Measurements from ENCODE around the gene SH3RF3.

Gene SH3RF3

DNA sequence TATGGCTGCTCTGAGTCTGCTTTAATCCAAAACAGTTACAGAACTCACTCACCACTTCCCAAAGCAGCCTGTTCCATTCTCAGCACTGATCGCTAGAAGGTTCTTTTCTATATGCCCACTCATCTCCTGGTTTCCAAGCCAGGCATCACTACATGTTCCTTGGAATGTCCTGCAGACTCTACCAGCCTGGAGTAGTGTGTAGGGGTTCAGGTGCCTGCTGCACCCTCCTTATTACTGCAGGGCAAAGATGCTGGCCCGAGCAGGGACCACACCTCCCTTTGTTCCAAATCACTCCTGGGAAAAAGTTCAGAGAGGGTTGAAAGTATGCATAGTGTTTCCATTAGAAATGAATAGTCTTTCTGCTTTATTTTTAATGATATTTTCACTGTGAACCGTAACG lies 196.6 kb downstream of the SH3RF3 start:
- Histone ChIP-seq H3K4me1 (ENCODE audit: control insufficient read depth, low read depth, low read length) (no peaks in the 10 kb centered on the region), H2AK5ac (ENCODE audit: low read length) (no peak overlapping the region), H3K4me3 (ENCODE audit: low read length) (no peak overlapping the region), H2BK15ac (replicated peaks; ENCODE audit: low read depth) (no peak overlapping the region), H3K56ac (ENCODE audit: low read length) (no peak overlapping the region), H3K36me3 (ENCODE audit: control insufficient read depth, insufficient read depth, low read length) (no peaks in the 10 kb centered on the region), H3K4ac (ENCODE audit: low read depth, low read length) (no peak overlapping the region), H4K8ac (ENCODE audit: low read depth, low read length) (no peak overlapping the region), H3K18ac (ENCODE audit: low read length) (no peak overlapping the region), H2BK5ac (ENCODE audit: low read length) (no peak overlapping the region), H3K9ac (ENCODE audit: low read length) (no peak overlapping the region), H3K79me2 (ENCODE audit: control insufficient read depth, insufficient read depth, low read length) (no peaks in the 10 kb centered on the region), H4K5ac (ENCODE audit: low read length) (no peak overlapping the region), H3K23ac (ENCODE audit: low read length) (no peak overlapping the region), H3K4me2 (ENCODE audit: low read length) (no peak overlapping the region), H3K79me1 (ENCODE audit: low read length) (no peaks in the 10 kb centered on the region), H3K27me3 (ENCODE audit: insufficient read depth, low read length, poor library complexity) (no peaks in the 10 kb centered on the region), H2BK120ac (ENCODE audit: low read depth, low read length) (no peak overlapping the region), H3K27ac (ENCODE audit: low read depth, low read length) (no peak overlapping the region)
- no peak for DNase-seq
- WGBS (ENCODE audit: extremely low coverage, insufficient coverage, low lambda C conversion rate), result no CpG with 5 or more reads among the region's 4 CpGs

DNA sequence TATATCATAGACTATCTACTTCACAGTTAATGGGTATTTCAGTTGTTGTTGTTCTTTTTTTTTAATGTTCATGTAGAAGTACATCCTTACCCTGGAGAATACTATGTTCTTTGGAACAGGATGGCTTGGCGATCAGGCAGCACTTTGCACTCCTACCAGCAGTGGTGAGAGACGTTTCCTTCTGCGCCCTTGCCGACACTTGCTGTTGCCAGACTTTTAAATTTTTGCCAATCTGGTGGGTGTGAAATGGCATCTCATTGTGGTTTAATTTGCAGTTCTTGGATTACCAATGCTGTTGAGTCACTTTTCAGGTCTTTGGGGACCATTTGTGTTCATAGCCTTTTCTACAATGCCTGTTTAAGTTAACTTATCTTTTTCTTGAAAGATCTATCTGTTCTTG lies 197.3 kb downstream of the SH3RF3 start:
- no peaks in the 10 kb centered on the region for H3K36me3 ChIP-seq (ENCODE audit: control insufficient read depth, insufficient read depth, low read length)
- no CpG with 5 or more reads among the region's 4 CpGs for WGBS (ENCODE audit: extremely low coverage, insufficient coverage, low lambda C conversion rate)

DNA sequence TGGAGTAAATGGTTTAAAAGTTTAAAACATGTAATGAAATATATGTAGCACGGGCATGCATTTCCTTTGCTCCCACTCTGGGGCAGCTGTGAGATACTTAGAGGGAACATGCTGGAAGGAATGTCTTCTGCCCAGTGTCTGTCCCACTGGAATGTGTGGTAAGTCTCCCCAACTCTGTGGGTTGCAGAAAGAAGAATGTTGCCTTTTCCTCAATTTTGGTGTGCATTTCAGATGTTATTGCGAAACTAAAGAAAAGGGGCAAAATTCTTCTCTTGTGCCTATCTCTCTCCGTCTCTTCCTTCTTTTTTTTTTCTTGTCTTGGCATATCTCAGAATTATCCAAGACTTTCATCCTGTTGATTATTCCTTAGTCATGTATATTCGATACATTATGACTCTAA lies 201.1 kb downstream of the SH3RF3 start:
- Histone ChIP-seq H3K79me1 (ENCODE audit: low read length) (no peaks in the 10 kb centered on the region), H2BK15ac (replicated peaks; ENCODE audit: low read depth) (no peak overlapping the region), H3K23ac (ENCODE audit: low read length) (no peak overlapping the region), H3K27ac (ENCODE audit: low read depth, low read length) (no peak overlapping the region), H3K79me2 (ENCODE audit: control insufficient read depth, insufficient read depth, low read length) (no peaks in the 10 kb centered on the region), H3K4me2 (ENCODE audit: low read length) (no peak overlapping the region), H3K9ac (ENCODE audit: low read length) (no peak overlapping the region), H3K56ac (ENCODE audit: low read length) (no peak overlapping the region), H3K36me3 (ENCODE audit: control insufficient read depth, insufficient read depth, low read length) (no peaks in the 10 kb centered on the region), H4K8ac (ENCODE audit: low read depth, low read length) (no peak overlapping the region), H4K5ac (ENCODE audit: low read length) (no peak overlapping the region), H3K4me3 (ENCODE audit: low read length) (no peak overlapping the region), H3K4ac (ENCODE audit: low read depth, low read length) (no peak overlapping the region), H3K27me3 (ENCODE audit: insufficient read depth, low read length, poor library complexity) (no peaks in the 10 kb centered on the region), H2BK120ac (ENCODE audit: low read depth, low read length) (no peak overlapping the region), H3K18ac (ENCODE audit: low read length) (no peak overlapping the region), H2BK5ac (ENCODE audit: low read length) (no peak overlapping the region), H2AK5ac (ENCODE audit: low read length) (no peak overlapping the region), H3K4me1 (ENCODE audit: control insufficient read depth, low read depth, low read length) (peaks cover 8% of the 10 kb centered on the region)
- DNase-seq, result no peak
- 100% methylated on average over 1 of the region's 4 CpGs for WGBS (ENCODE audit: extremely low coverage, insufficient coverage, low lambda C conversion rate)

More for the DNA sequence above, 197.3 kb downstream of the SH3RF3 start:
- H3K27ac ChIP-seq (ENCODE audit: low read depth, low read length), result no peak overlapping the region
- no peak overlapping the region for H3K9ac ChIP-seq (ENCODE audit: low read length)
- H3K4me2 ChIP-seq (ENCODE audit: low read length), result no peak overlapping the region
- no peak overlapping the region for H3K4me3 ChIP-seq (ENCODE audit: low read length)
- H3K79me1 ChIP-seq (ENCODE audit: low read length), result no peaks in the 10 kb centered on the region
- no peak overlapping the region for H2BK5ac ChIP-seq (ENCODE audit: low read length)
- H2BK120ac ChIP-seq (ENCODE audit: low read depth, low read length), result no peak overlapping the region
- no peak overlapping the region for H4K5ac ChIP-seq (ENCODE audit: low read length)
- H2AK5ac ChIP-seq (ENCODE audit: low read length), result no peak overlapping the region
- no peaks in the 10 kb centered on the region for H3K79me2 ChIP-seq (ENCODE audit: control insufficient read depth, insufficient read depth, low read length)
- H3K18ac ChIP-seq (ENCODE audit: low read length), result no peak overlapping the region
- H2BK15ac ChIP-seq (replicated peaks; ENCODE audit: low read depth), result no peak overlapping the region
- no peak overlapping the region for H3K23ac ChIP-seq (ENCODE audit: low read length)
- DNase-seq, result no peak
- H4K8ac ChIP-seq (ENCODE audit: low read depth, low read length), result no peak overlapping the region
- no peaks in the 10 kb centered on the region for H3K27me3 ChIP-seq (ENCODE audit: insufficient read depth, low read length, poor library complexity)
- no peak overlapping the region for H3K4ac ChIP-seq (ENCODE audit: low read depth, low read length)
- no peak overlapping the region for H3K56ac ChIP-seq (ENCODE audit: low read length)
- no peaks in the 10 kb centered on the region for H3K4me1 ChIP-seq (ENCODE audit: control insufficient read depth, low read depth, low read length)

DNA sequence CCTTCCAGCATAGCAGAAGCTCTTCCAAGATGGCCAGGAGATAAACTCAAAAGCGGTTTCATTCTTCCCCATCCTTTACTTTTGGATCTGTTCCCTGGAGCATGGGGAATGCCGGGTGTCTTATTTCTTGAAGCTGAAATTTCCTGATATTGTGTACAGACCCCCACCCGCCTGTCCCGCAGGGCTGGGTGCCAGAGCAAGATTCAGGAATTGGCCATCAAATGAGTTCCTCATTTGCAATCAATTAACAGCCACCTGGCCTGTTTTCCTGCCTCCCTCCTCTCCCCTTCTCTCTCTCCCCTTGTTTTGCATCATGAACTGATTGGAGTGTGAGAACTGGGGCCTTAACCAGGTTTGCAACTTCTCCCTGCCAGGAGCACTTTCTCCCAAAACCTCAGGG lies 202.1 kb downstream of the SH3RF3 start:
- no peaks in the 10 kb centered on the region for H3K79me1 ChIP-seq (ENCODE audit: low read length)
- H3K23ac ChIP-seq (ENCODE audit: low read length), result no peak overlapping the region
- H2AK5ac ChIP-seq (ENCODE audit: low read length), result no peak overlapping the region
- no peak overlapping the region for H2BK120ac ChIP-seq (ENCODE audit: low read depth, low read length)
- H3K4me1 ChIP-seq (ENCODE audit: control insufficient read depth, low read depth, low read length), result peaks cover 8% of the 10 kb centered on the region
- no peak overlapping the region for H3K56ac ChIP-seq (ENCODE audit: low read length)
- no peak overlapping the region for H3K9ac ChIP-seq (ENCODE audit: low read length)
- no peak overlapping the region for H3K4me2 ChIP-seq (ENCODE audit: low read length)
- no peak overlapping the region for H2BK5ac ChIP-seq (ENCODE audit: low read length)
- H3K18ac ChIP-seq (ENCODE audit: low read length), result no peak overlapping the region
- no peak for DNase-seq
- no peak overlapping the region for H2BK15ac ChIP-seq (replicated peaks; ENCODE audit: low read depth)
- no peak overlapping the region for H3K4me3 ChIP-seq (ENCODE audit: low read length)
- H4K5ac ChIP-seq (ENCODE audit: low read length), result no peak overlapping the region
- H3K27ac ChIP-seq (ENCODE audit: low read depth, low read length), result no peak overlapping the region
- H3K79me2 ChIP-seq (ENCODE audit: control insufficient read depth, insufficient read depth, low read length), result no peaks in the 10 kb centered on the region
- no CpG with 5 or more reads among the region's 4 CpGs for WGBS (ENCODE audit: extremely low coverage, insufficient coverage, low lambda C conversion rate)
- no peak overlapping the region for H4K8ac ChIP-seq (ENCODE audit: low read depth, low read length)
- H3K4ac ChIP-seq (ENCODE audit: low read depth, low read length), result no peak overlapping the region
- H3K27me3 ChIP-seq (ENCODE audit: insufficient read depth, low read length, poor library complexity), result no peaks in the 10 kb centered on the region
- H3K36me3 ChIP-seq (ENCODE audit: control insufficient read depth, insufficient read depth, low read length), result no peaks in the 10 kb centered on the region

DNA sequence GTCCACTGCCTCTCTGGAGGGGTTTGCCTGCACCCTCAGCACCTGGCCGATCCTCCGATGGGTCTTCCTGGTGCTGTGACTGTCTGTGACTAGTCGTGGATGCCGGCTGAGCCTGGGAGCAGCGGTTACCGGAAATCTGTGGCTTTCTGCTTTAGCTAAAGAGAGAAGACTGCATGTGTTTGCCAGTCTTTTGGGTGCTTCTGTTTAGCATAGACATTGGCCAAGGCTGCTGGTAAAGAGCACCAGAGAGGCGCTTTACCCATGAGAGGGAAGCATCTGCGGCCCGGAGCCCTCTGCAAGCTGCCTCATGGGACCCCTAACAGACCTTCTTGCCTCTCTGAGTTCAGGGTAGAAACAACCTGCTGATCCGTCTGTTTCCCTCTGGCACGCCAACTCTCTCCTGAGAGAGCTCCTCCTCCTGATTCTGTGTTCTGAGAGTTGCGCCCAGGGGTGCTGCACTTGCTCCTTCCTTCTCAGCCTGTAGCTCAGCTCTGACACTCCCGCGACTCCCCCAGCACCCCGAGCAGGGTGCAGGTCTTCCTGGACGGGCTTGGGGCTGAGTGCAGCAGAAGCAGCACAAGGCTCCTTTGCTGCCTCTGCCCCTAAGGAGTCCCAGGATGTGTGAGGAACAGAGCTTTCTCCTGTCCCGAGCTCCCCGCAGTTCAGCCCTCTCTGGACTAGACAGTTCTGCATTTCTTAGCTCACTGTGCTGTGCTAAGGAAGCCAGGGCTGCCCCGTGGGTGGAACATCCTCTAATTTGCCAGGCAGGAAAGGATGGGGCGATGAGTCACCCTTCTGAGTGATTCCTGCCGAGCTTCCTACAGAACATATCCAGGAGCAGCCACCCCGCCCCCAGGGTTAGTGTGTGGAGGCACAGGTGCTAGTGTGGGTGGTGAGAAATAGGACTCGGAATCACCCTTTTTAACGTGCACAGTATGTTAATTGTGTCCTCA lies 203.2 kb downstream of the SH3RF3 start:
- Histone ChIP-seq H2BK120ac (ENCODE audit: low read depth, low read length) (no peak overlapping the region), H4K5ac (ENCODE audit: low read length) (no peak overlapping the region), H3K23ac (ENCODE audit: low read length) (no peak overlapping the region), H2AK5ac (ENCODE audit: low read length) (no peak overlapping the region), H3K18ac (ENCODE audit: low read length) (no peak overlapping the region), H3K79me1 (ENCODE audit: low read length) (no peaks in the 10 kb centered on the region), H3K4me3 (ENCODE audit: low read length) (no peak overlapping the region), H4K8ac (ENCODE audit: low read depth, low read length) (no peak overlapping the region), H3K36me3 (ENCODE audit: control insufficient read depth, insufficient read depth, low read length) (no peaks in the 10 kb centered on the region), H3K4me1 (ENCODE audit: control insufficient read depth, low read depth, low read length) (peaks cover 8% of the 10 kb centered on the region), H3K9ac (ENCODE audit: low read length) (no peak overlapping the region), H3K4ac (ENCODE audit: low read depth, low read length) (no peak overlapping the region), H3K79me2 (ENCODE audit: control insufficient read depth, insufficient read depth, low read length) (no peaks in the 10 kb centered on the region), H2BK5ac (ENCODE audit: low read length) (no peak overlapping the region), H3K27ac (ENCODE audit: low read depth, low read length) (no peak overlapping the region), H3K56ac (ENCODE audit: low read length) (no peak overlapping the region), H3K27me3 (ENCODE audit: insufficient read depth, low read length, poor library complexity) (no peaks in the 10 kb centered on the region), H2BK15ac (replicated peaks; ENCODE audit: low read depth) (no peak overlapping the region), H3K4me2 (ENCODE audit: low read length) (no peak overlapping the region)
- DNase-seq, result peak; percentile 82
- WGBS (ENCODE audit: extremely low coverage, insufficient coverage, low lambda C conversion rate), result no CpG with 5 or more reads among the region's 24 CpGs

Measured in mesendoderm (in vitro differentiated cells).